Mesenchymal stem cell (in vitro differentiated cells and primary cell): ENCODE data around the gene MRTFA.
A peak's percentile ranks its signal among the peaks of the same experiment; 100 is the strongest.

Experiments used
- DNase-seq: peaks from one replicate; pipeline ENCODE4 v3.0.0-alpha.2; 2013
- H2AFZ ChIP-seq: one replicate; pipeline ENCODE4 v1.6.1; 2013; ENCODE audit warnings: low read depth, mild to moderate bottlenecking, control low read depth, inconsistent platforms, low read length, moderate library complexity
- H2AK5ac ChIP-seq: 2 replicates; pipeline ENCODE4 v1.6.1; 2013; ENCODE audit warnings: low read length, moderate library complexity, mild to moderate bottlenecking, inconsistent platforms; ENCODE audit not compliant: severe bottlenecking
- H2BK120ac ChIP-seq: one replicate; pipeline ENCODE4 v1.6.1; 2013; ENCODE audit warnings: low read depth, mild to moderate bottlenecking, inconsistent platforms, low read length, moderate library complexity
- H2BK12ac ChIP-seq, 2 experiments: one replicate each; pipeline ENCODE4 v1.6.1; 2013; ENCODE audit warnings: inconsistent platforms in 2 of 2, low read length in 2 of 2, mild to moderate bottlenecking in 2 of 2, moderate library complexity in 2 of 2, control low read depth in 1 of 2
- H2BK15ac ChIP-seq: one replicate; pipeline ENCODE4 v1.6.1; 2013; ENCODE audit warnings: mild to moderate bottlenecking, low read depth, inconsistent platforms; ENCODE audit not compliant: poor library complexity, severe bottlenecking
- H2BK5ac ChIP-seq: 2 replicates; pipeline ENCODE4 v1.6.1; 2013; ENCODE audit warnings: low read depth, mild to moderate bottlenecking, low read length, control low read depth, inconsistent platforms; ENCODE audit not compliant: poor library complexity, severe bottlenecking
- H3K14ac ChIP-seq, 2 experiments: one replicate each; pipeline ENCODE4 v1.6.1; 2013; ENCODE audit warnings: inconsistent platforms in 2 of 2, low read length in 2 of 2, control low read depth in 1 of 2, mild to moderate bottlenecking in 1 of 2, moderate library complexity in 1 of 2
- H3K18ac ChIP-seq, 2 experiments: one replicate each; pipeline ENCODE4 v1.6.1; 2013; ENCODE audit warnings: inconsistent platforms in 2 of 2, low read length in 2 of 2, control low read depth in 1 of 2, low read depth in 1 of 2, mild to moderate bottlenecking in 1 of 2
- H3K23ac ChIP-seq, 2 experiments: one replicate each; pipeline ENCODE4 v1.6.1; 2013; ENCODE audit warnings: inconsistent platforms in 2 of 2, low read length in 2 of 2, mild to moderate bottlenecking in 2 of 2, moderate library complexity in 2 of 2, control low read depth in 1 of 2
- H3K27ac ChIP-seq: 2 replicates; pipeline ENCODE4 v1.5.1; 2013; ENCODE audit warnings: mild to moderate bottlenecking, moderate library complexity, low read length, control low read depth, inconsistent platforms; ENCODE audit not compliant: poor library complexity, severe bottlenecking
- H3K27me3 ChIP-seq, 2 experiments: 2 replicates each; pipeline versions ENCODE4 v1.6.1 to v1.7.0; 2013; ENCODE audit warnings: low read length in 2 of 2, mild to moderate bottlenecking in 2 of 2, moderate library complexity in 2 of 2, control low read depth in 1 of 2, inconsistent platforms in 1 of 2; ENCODE audit not compliant: control insufficient read depth in 1 of 2, insufficient read depth in 1 of 2
- H3K36me3 ChIP-seq, 2 experiments: 2 replicates each; pipeline versions ENCODE4 v1.6.1 to v1.7.0; 2013; ENCODE audit warnings: low read length in 2 of 2, control low read depth in 1 of 2, inconsistent platforms in 1 of 2, low read depth in 1 of 2, mild to moderate bottlenecking in 1 of 2; ENCODE audit not compliant: insufficient read depth in 2 of 2, control insufficient read depth in 1 of 2
- H3K4ac ChIP-seq, 2 experiments: one replicate each; pipeline ENCODE4 v1.6.1; 2013; ENCODE audit warnings: inconsistent platforms in 2 of 2, low read length in 2 of 2, mild to moderate bottlenecking in 2 of 2, moderate library complexity in 2 of 2, control low read depth in 1 of 2, low read depth in 1 of 2
- H3K4me1 ChIP-seq: 2 replicates; pipeline ENCODE4 v1.6.1; 2013; ENCODE audit warnings: low read depth, low read length, control low read depth; ENCODE audit not compliant: control insufficient read depth, insufficient read depth
- H3K4me2 ChIP-seq: 2 replicates; pipeline ENCODE4 v1.6.1; 2013; ENCODE audit warnings: low read length, mild to moderate bottlenecking, inconsistent platforms; ENCODE audit not compliant: poor library complexity, severe bottlenecking
- H3K4me3 ChIP-seq, 2 experiments: 2 replicates each; pipeline versions ENCODE4 v1.5.1 to v1.7.0; 2013; ENCODE audit warnings: low read length in 2 of 2, mild to moderate bottlenecking in 2 of 2, control low read depth in 1 of 2, low read depth in 1 of 2; ENCODE audit not compliant: insufficient read depth in 1 of 2
- H3K79me1 ChIP-seq: replicated peaks from 2 replicates; pipeline ENCODE4 v1.6.1; 2013; ENCODE audit warnings: mild to moderate bottlenecking, control low read depth, low read length, inconsistent platforms; ENCODE audit not compliant: poor library complexity, severe bottlenecking
- H3K9ac ChIP-seq: 2 replicates; pipeline ENCODE4 v1.7.0; 2013; ENCODE audit warnings: mild to moderate bottlenecking, low read length, moderate library complexity
- H3K9me3 ChIP-seq: 2 replicates; pipeline ENCODE4 v1.7.0; 2013; ENCODE audit warnings: mild to moderate bottlenecking, low read length; ENCODE audit not compliant: control insufficient read depth
- H4K8ac ChIP-seq: one replicate; pipeline ENCODE4 v1.6.1; 2013; ENCODE audit warnings: inconsistent platforms, mild to moderate bottlenecking, low read length, moderate library complexity
- H4K91ac ChIP-seq: one replicate; pipeline ENCODE4 v1.6.1; 2013; ENCODE audit warnings: mild to moderate bottlenecking, low read length, inconsistent platforms
- WGBS: methylation state at CpG from one replicate; pipeline ENCODE4 v1.1.7; 2013; ENCODE audit warnings: mixed read lengths; 5-methylcytosine and 5-hydroxymethylcytosine counted together

Gene MRTFA

DNA sequence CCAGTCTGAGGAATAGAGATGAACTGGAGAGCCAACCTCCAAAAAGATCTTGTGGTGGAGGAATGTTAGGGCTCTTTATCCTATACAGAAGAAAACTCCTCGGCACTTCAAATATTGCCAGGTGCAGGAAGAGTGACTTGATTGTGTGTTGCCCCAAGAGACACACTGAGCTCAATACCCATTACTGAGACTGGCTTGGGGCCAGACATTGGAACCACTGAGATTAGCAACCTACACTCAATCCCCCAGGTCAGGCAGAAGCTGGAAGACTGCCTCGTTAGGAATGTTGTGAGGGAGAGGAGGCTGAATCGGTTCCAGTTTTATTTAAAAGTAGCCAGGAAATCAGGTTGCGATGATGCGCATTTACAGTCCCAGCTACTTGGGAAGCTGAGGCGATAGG, 268.5 kb downstream of the MRTFA start:
- H3K9ac ChIP-seq: no peak overlapping the region
- no peak for DNase-seq
- no peak overlapping the region for H3K4ac ChIP-seq
- H3K36me3 ChIP-seq: peaks cover 24 to 50% of the 10 kb centered on the region in 2 experiments
- H3K14ac ChIP-seq: no peak overlapping the region
- H2BK120ac ChIP-seq: no peak overlapping the region
- H3K18ac ChIP-seq: no peak overlapping the region
- no peaks in the 10 kb centered on the region for H3K9me3 ChIP-seq
- H2BK12ac ChIP-seq: no peak overlapping the region
- no peak overlapping the region for H2BK5ac ChIP-seq
- H2AK5ac ChIP-seq: no peak overlapping the region
- no peak overlapping the region for H4K91ac ChIP-seq
- peaks cover 10% of the 10 kb centered on the region for H3K79me1 ChIP-seq
- 97% methylated on average over 6 of the region's 6 CpGs for WGBS
- no peak overlapping the region for H2AFZ ChIP-seq
- H3K27me3 ChIP-seq: no peaks in the 10 kb centered on the region
- no peak overlapping the region for H4K8ac ChIP-seq
- H3K4me1 ChIP-seq: peaks cover 7% of the 10 kb centered on the region
- no peak overlapping the region for H3K4me2 ChIP-seq
- H3K27ac ChIP-seq: no peak overlapping the region
- no peak overlapping the region for H3K23ac ChIP-seq
- no peak overlapping the region for H2BK15ac ChIP-seq
- H3K4me3 ChIP-seq: no peak overlapping the region

DNA sequence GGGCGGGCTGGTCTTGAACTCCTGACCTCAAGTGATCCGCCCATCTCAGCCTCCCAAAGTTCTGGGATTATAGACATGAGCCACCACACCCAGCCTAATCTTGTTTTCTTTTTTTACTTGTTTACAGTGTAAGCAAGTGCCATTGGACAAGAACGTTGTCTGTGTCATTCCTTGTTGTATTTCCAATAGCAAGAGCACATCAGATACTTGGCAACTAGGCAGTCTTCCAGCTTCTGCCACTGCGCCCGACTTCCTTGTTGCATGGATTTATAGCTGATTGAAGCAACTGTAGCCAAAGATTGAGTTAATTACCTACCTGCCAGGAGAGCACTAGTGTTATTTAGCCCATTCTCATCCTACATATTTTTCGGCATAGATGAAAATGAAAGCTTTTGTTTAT, 269.2 kb downstream of the MRTFA start:
- Histone ChIP-seq H3K9me3 (no peaks in the 10 kb centered on the region), H3K18ac (no peak overlapping the region), H3K4ac (no peak overlapping the region), H3K79me1 (peaks cover 8% of the 10 kb centered on the region), H4K91ac (no peak overlapping the region), H4K8ac (no peak overlapping the region), H3K27me3 (no peaks in the 10 kb centered on the region), H3K36me3 (peaks cover 28 to 56% of the 10 kb centered on the region in 2 experiments), H2BK15ac (no peak overlapping the region), H3K4me1 (peaks cover 9% of the 10 kb centered on the region), H3K27ac (no peak overlapping the region), H3K9ac (no peak overlapping the region), H2AFZ (no peak overlapping the region), H3K4me3 (no peak overlapping the region), H3K14ac (no peak overlapping the region), H3K4me2 (no peak overlapping the region), H2BK12ac (no peak overlapping the region), H2BK5ac (no peak overlapping the region), H2AK5ac (no peak overlapping the region), H3K23ac (no peak overlapping the region), H2BK120ac (no peak overlapping the region)
- no peak for DNase-seq
- 93% methylated on average over 5 of the region's 6 CpGs for WGBS

DNA sequence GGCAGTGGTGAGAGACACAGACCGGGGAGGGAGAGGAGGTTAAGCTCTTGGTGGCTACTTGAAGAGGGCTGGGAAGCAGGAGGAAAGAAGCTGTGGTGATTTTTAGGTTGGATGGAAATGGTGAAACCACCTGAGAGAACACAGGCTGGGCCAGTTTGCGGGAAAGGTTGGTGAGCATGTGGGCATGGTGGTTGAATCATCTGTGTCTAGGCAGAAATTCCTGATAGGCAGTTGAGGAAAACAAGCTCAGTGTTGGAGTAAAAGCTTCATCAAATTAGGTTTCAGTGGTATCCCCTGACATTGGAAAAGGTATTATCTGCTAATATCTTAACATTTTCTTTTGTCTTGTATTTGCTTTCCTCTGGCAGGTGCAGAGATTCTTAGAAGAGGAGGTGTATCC, 270.5 kb downstream of the MRTFA start:
- H2BK120ac ChIP-seq: no peak overlapping the region
- no peak overlapping the region for H3K14ac ChIP-seq
- H3K79me1 ChIP-seq: peaks cover 10% of the 10 kb centered on the region
- H3K36me3 ChIP-seq: peaks cover 37 to 69% of the 10 kb centered on the region in 2 experiments
- DNase-seq: no peak
- no peak overlapping the region for H3K4ac ChIP-seq
- H2AFZ ChIP-seq: no peak overlapping the region
- no peak overlapping the region for H2BK5ac ChIP-seq
- no peak overlapping the region for H2AK5ac ChIP-seq
- no peak overlapping the region for H3K23ac ChIP-seq
- H3K27me3 ChIP-seq: no peaks in the 10 kb centered on the region
- no peak overlapping the region for H4K91ac ChIP-seq
- no peak overlapping the region for H2BK15ac ChIP-seq
- H4K8ac ChIP-seq: no peak overlapping the region
- H3K4me1 ChIP-seq: peaks cover 9% of the 10 kb centered on the region
- H3K4me2 ChIP-seq: no peak overlapping the region
- 98% methylated on average over 2 of the region's 2 CpGs for WGBS
- H3K4me3 ChIP-seq: no peak overlapping the region
- no peak overlapping the region for H2BK12ac ChIP-seq
- no peak overlapping the region for H3K9ac ChIP-seq
- no peak overlapping the region for H3K27ac ChIP-seq
- H3K18ac ChIP-seq: no peak overlapping the region
- H3K9me3 ChIP-seq: no peaks in the 10 kb centered on the region

DNA sequence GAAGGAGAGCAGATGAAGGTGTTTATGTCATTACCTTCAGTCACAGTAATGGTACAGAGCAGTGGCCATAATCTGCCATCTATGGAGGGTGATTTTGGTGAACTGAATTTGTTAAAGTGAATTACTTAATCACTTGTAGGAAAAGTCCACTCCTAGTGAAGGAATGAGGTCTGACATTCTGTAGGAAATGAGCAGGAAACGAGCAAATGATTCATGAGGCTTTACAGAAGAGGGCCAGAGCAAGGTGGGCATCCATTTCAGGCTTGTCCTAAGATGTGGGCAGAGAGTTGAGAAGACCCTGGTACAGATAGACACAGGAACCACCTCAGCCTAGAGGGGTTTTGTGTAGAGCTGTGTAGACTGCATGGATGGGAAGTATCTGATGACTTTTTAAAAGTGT, 272.1 kb downstream of the MRTFA start:
- H3K18ac ChIP-seq: no peak overlapping the region
- peak overlapping the region; percentile 3 for H3K27ac ChIP-seq
- H3K9ac ChIP-seq: no peak overlapping the region
- H3K4me2 ChIP-seq: no peak overlapping the region
- no peak overlapping the region for H4K91ac ChIP-seq
- peaks cover 8% of the 10 kb centered on the region for H3K4me1 ChIP-seq
- no peaks in the 10 kb centered on the region for H3K9me3 ChIP-seq
- DNase-seq: no peak
- H2BK12ac ChIP-seq: no peak overlapping the region
- peak overlapping the region; percentile 2 for H2AK5ac ChIP-seq
- no peak overlapping the region for H3K4me3 ChIP-seq
- H3K36me3 ChIP-seq: peaks cover 51 to 85% of the 10 kb centered on the region in 2 experiments
- no peak overlapping the region for H4K8ac ChIP-seq
- H3K4ac ChIP-seq: no peak overlapping the region
- H3K79me1 ChIP-seq: peaks cover 17% of the 10 kb centered on the region
- H2BK15ac ChIP-seq: no peak overlapping the region
- no peak overlapping the region for H2AFZ ChIP-seq
- H3K14ac ChIP-seq: no peak overlapping the region
- H3K27me3 ChIP-seq: no peaks in the 10 kb centered on the region
- H2BK120ac ChIP-seq: no peak overlapping the region
- no peak overlapping the region for H2BK5ac ChIP-seq
- 79% methylated on average over 1 of the region's 1 CpG for whole genome bisulfite sequencing
- H3K23ac ChIP-seq: no peak overlapping the region
